Frontal cortex (tissue), 4 donors: ENCODE results near the gene CHKA. TPM values are rescaled to one million over a fixed set of nuclear protein-coding genes. Genes with fewer than 3 reads are reported as not detected.

Experiments used
- DNase-seq, 2 donors: peaks; one replicate each; pipeline ENCODE4 v3.0.0; 2012; ENCODE audit warnings: low spot score in 2 of 2
- FAIRE-seq: peaks from 2 replicates; lab custom pipeline; 2012; peaks lifted over from hg19 to GRCh38; lab: Jason Lieb, UNC
- total RNA-seq: library from RNA; depleted of rRNA; stranded (reverse); fragments of >200 nt; gene quantifications from one replicate; pipeline ENCODE4 v1.2.3, GENCODE V29; 2014
- donor health status: control.
- donor health status: control.
- donor health status: control.

Gene CHKA
- 26.1 TPM for total RNA-seq

DNA sequence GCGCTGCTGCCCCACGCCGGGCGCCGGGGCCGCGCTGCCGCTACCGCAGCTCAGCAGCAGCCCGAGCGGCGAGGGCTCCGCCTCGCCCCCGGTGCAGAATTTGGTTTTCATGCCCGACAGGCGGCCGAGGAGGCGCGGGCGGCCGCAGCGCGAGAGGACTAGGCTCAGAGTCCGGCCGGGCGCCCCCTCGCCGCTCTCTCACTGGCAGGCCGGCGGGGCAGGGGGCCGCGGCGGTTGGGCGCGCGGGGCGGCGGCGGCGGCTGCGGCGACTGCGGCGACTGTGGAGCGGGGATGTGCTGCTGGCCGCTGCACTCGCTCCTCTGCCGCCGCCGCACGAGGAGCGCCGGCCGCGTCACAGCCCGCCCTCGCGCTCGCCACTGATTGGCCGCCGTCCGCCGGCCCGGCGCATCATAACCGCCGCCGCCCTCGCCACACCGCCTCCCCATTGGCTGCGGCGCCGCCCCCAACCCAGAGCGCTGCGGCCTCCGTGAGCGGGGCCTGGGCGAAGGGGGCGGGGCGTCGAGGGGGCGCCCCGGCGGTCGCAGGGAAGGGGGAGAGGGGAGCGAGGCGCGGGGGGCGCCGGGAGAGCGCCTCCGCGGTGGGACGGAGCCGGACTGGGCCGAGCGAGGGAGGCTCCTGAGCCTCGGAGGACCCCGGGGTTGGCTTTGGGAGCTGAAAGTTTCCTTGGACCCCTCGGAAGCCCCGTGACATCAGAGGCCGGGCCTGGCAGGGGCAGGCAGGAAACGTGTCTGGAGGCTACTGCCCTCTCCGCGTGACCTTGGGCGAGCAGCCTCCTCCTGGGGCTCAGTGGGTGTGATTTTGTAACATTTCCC, at the start of gene CHKA:
Gene CHKA (minus strand): TSS at position 322 of the 833 bp plus-strand sequence. CDS start 211 bp downstream, at position 111.
- FAIRE-seq: no peak
- DNase-seq: peak; percentile 98 to 99

DNA sequence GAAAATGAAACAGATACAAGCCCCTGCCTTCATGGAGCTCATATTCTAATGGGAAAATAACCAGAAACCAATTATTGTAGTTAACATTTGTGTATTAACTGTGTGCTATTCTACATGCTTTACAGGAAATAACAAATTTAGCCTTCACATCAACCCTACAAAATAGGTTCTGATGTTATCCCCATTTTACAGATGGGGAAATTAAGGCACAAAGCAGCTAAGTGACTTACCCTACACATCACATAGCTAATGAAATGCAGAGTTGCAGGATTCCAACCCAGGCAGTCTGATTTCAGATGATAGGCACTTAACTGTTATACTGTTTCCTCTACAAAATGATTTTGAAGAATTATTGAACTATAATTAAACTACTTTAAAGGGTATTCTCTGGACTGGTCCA, 48.3 kb upstream of the CHKA start:
- DNase-seq (no peak), FAIRE-seq (no peak)

- FAIRE-seq (no peak), DNase-seq (no peak)
These were observed 47.5 kb upstream of the CHKA start for GRCh38 chr11:68168694-68169093.

- DNase-seq (no peak), FAIRE-seq (no peak)
These were observed 46.3 kb upstream of the CHKA start for GRCh38 chr11:68167474-68167873.

DNA sequence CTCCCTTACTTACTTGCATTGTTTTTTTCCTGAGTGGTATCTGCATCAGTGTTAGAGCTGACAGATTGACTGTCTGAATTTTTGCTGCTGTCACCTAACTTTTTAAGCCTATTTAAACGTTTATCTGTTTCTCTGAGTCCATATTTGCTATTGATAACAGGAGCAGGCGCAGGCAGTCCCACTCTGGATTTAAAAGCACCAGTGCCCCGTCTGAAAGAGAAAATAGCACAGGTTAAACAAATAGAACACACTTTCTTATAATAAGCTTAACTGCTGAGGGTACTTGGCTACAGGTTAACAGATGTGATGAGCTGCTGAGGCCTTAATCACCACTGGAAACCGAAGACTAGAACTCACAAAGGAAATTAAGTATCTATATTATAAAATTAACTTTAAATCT, 45.8 kb upstream of the CHKA start:
- FAIRE-seq: no peak
- no peak for DNase-seq

DNA sequence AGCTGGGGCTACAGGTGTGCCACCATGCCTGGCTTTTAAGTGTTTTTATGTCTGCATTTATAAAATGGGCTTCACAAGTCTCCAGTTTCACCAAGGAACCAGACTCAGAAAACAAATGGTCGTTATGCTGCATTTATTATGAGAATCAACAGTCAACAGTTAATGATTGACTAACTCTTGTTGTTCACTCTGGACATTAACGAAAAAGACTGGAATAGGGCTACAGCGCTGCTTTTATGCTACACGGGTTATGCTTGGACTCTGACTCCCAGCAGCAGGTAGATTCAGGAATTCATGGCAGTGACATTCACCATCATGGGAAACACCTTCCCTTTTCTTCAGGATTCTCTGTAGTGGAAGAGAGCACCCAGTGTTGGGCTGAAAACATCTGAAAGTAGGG, 44.4 kb upstream of the CHKA start:
- DNase-seq: no peak
- FAIRE-seq: no peak

- DNase-seq (no peak), FAIRE-seq (no peak)
These were observed 43.2 kb upstream of the CHKA start for GRCh38 chr11:68164437-68164836.

DNA sequence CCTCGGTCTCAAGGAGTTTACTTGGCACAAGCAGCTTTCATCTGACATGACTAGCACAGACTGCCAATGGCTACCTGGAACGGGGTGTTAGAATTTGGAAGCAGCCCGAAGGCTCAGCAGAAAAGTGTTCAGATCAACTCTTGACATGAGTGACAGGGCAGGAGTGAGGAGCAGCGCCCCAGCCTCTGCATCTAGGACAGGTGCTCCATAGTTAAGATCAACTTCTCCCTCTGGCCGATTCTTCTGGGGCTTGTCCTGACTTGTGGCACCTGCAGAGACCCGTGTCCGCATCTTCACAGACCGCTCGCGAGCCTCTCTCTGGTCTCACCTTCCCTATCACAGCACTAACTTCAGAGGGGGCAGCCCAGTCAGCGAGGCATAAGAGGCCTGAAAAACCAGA, 42.5 kb upstream of the CHKA start:
- DNase-seq (no peak), FAIRE-seq (no peak)

DNA sequence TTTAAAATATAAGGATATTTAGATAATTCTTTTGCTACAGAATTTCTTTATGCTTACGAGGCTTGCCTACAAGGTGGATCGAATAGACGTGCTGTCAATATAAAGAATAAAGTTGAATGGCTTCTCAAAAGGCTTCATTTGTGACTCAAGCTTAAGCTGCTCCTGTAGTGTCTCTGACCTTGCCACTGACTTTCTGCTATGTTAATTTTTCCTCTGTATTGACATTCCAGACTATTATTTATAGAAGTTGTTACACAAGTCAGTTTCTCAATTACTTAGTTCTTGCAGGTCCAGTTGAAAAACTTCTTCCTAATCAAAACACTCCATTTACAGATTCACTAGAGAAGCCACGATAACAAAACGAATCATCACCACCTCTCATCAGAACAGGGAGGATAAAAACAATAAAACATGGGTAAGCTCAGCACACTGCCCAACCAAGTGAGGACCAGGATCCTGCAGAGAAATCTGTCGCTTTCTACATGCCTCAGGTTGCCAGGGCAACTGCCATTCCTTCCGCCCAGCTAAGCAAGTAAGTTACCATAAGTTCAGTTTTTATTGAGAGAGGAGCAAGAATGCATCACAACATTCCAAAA, 39.0 kb upstream of the CHKA start:
- DNase-seq: no peak

DNA sequence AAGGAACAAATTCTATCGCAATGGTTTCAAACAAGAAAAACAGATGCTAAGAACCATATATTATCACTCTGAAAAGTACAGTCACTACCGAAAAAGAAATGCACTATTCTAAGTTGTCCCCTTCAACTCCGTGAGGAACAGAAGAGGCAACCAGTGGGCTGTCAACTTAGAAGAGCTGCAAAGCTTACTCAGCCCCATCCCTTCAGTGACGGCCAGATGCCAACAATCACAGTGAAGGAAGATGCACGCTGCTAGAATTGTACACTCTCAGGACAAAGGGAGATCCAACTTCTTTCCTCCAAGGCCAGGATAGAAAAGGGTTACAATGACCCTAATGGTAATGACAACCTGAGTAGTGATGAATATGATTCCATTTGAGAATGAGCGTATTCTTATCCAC, 38.5 kb upstream of the CHKA start:
- FAIRE-seq (no peak), DNase-seq (no peak)

More for the DNA sequence above, 39.0 kb upstream of the CHKA start:
- FAIRE-seq: no peak

DNA sequence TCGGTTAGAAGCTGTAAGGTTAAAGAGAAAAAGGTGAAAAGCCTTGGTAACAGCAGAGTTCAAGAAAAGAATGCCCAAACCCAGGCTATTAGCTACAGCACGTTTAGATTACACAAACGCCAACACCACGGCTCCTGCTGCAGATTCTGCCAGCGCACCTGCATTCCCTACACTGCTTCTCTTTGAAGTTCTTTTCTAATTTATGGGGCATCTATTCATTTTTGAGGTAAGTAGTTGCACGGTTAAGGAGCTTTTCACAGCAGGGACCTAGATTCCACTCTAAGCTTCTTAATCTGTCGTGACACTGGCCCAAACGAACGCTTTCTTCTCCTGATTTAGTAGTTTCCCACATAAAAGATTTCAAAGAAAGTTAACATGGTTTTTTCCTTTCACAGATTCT, 38.0 kb upstream of the CHKA start:
- DNase-seq (no peak), FAIRE-seq (no peak)

DNA sequence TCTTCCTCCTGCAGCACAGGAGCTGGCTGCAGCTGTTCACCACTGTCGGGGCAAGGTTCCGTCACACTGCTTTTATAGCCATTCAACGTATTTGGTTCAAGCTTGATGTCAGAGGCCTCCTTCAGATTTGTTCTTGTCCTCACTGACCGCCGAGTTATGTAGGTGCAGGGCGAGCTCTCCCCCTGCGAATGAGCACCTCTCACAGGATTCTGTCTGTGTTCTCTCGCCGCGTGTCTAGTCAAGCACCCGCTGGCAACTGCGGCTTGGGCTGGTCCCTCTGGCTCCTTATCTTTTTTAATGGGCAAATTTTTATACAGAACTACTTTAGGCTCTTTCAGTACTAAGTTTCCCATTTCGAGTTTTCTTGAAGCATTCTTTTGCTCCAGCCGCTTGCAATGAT, 37.4 kb upstream of the CHKA start:
- no peak for FAIRE-seq
- DNase-seq: no peak

DNA sequence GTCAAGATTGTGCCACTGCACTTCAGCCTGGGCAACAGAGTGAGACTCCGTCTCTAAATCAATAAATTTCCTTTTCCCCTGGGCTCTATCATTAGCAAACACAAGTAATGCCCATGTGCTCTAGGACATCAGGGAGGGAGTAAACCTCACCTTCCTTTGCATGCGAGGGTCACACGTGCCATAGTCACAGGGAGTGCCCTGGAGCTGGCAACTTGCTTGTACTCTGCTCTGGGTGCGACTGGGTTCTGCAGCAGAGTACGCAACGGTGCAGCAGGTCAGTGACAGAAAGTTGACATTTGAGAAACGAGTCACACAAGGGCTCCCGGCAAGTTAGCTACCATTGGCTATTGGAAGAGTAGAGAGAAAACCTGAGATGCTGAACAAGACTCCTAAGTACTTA, 32.6 kb upstream of the CHKA start:
- DNase-seq (no peak), FAIRE-seq (no peak)

- no peak for DNase-seq
- FAIRE-seq: no peak
These were observed 28.8 kb upstream of the CHKA start for GRCh38 chr11:68150037-68150436.

DNA sequence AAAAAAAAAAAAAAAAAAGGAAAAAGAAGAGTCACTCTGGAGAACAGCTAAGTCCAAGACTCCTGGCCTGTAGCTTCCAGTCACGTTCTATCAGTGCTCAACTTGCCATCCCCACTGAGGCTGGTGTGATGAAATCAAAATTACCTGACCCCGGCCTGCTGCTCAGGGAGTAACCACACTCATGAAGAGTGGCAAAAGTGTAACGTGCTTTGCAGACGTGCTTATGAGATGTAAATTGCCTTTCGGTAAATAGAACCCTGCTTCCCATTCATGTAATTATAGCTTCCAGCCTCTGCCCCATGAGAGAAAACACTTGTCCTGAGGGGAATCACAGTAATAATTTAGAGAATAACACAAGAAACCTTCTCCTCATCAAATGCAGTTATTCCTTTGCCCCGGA, 28.2 kb upstream of the CHKA start:
- FAIRE-seq (no peak), DNase-seq (no peak)

DNA sequence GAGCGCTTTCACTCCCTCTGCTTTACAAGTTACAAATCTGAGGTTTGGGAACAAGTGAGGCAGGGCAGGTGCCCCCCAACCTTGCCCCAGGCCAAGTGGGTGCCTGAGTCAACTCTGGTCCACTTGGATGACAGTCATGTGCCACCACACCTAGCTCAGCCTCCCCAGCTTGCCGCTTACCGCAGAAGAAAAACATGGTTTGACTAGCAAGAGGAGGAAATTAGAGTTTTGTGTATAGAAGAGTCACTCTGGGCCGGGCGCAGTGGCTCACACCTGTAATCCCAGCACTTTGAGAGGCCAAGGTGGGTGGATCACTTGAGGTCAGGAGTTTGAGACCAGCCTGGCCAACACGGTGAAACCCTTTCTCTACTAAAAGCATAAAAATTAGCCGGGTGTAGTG, 27.7 kb upstream of the CHKA start:
- DNase-seq (no peak), FAIRE-seq (no peak)

- no peak for FAIRE-seq
These were observed 27.1 kb upstream of the CHKA start for GRCh38 chr11:68148071-68148805.

GRCh38 chr11:68146704-68147474, 25.7 kb upstream of the CHKA start:
- FAIRE-seq: no peak
- peak in 1 of 2 donors; percentile 61 for DNase-seq

More at GRCh38 chr11:68148071-68148805, 27.1 kb upstream of the CHKA start:
- no peak for DNase-seq

GRCh38 chr11:68146010-68146540, 24.9 kb upstream of the CHKA start:
- DNase-seq (peak; percentile 42 to 50), FAIRE-seq (no peak)
